Left lobe of liver (tissue), 2 donors: ENCODE results near the gene NFIA. TPM values are rescaled to one million over a fixed set of nuclear protein-coding genes. Genes with fewer than 3 reads are reported as not detected.

Experiments used
- ATAC-seq: fragments of 200-7000 bp; cut with Tn5 transposase; one replicate; pipeline ENCODE4 v1.9.1; 2020; ENCODE audit warnings: mild to moderate bottlenecking, moderate library complexity
- DNase-seq: peaks from one replicate; pipeline ENCODE4 v3.0.0-alpha.2; 2020; ENCODE audit warnings: low spot score
- total RNA-seq: library from RNA; stranded (reverse); gene quantifications from one replicate; pipeline ENCODE4 v1.2.1, GENCODE V29; 2021
- donor health status: DM: no; HTN: no; CAD: no; lungs with moderate emphysema.
- donor health status: DM: no; HTN: yes; CAD: no.

Gene NFIA
- total RNA-seq, 1 donor from 2014 or later, result 69.9 TPM

GRCh38 chr1:61171974-61172373 lies 89.6 kb downstream of the NFIA start:
- DNase-seq, result no peak
- ATAC-seq, result no peak

- ATAC-seq (peak; percentile 34), DNase-seq (no peak)
These were observed 90.8 kb downstream of the NFIA start for GRCh38 chr1:61173118-61173517.

- ATAC-seq (peak; percentile 85), DNase-seq (peak; percentile 58)
These were observed 91.9 kb downstream of the NFIA start for GRCh38 chr1:61174060-61174795.

- no peak for DNase-seq
These were observed 93.6 kb downstream of the NFIA start for GRCh38 chr1:61175976-61176375.

GRCh38 chr1:61181067-61182038 lies 99.0 kb downstream of the NFIA start:
- DNase-seq (no peak), ATAC-seq (no peak)

More at GRCh38 chr1:61175976-61176375, 93.6 kb downstream of the NFIA start:
- peak; percentile 48 for ATAC-seq

GRCh38 chr1:61182049-61182448 lies 99.7 kb downstream of the NFIA start:
- DNase-seq, result no peak
- peak; percentile 6 for ATAC-seq

GRCh38 chr1:61182480-61182879 lies 100.1 kb downstream of the NFIA start:
- ATAC-seq, result no peak

GRCh38 chr1:61183471-61184039 lies 101.2 kb downstream of the NFIA start:
- ATAC-seq, result peak; percentile 86
- peak; percentile 89 for DNase-seq

More at GRCh38 chr1:61182480-61182879, 100.1 kb downstream of the NFIA start:
- DNase-seq, result no peak

- ATAC-seq (peak; percentile 76), DNase-seq (peak; percentile 94)
These were observed 101.8 kb downstream of the NFIA start for GRCh38 chr1:61184040-61184713.

- DNase-seq, result no peak
- no peak for ATAC-seq
These were observed 102.3 kb downstream of the NFIA start for GRCh38 chr1:61184714-61185106.

- ATAC-seq (no peak), DNase-seq (no peak)
These were observed 104.4 kb downstream of the NFIA start for GRCh38 chr1:61186753-61187152.

- DNase-seq, result no peak
- no peak for ATAC-seq
These were observed 105.2 kb downstream of the NFIA start for GRCh38 chr1:61187352-61188086.

- ATAC-seq (no peak), DNase-seq (no peak)
These were observed 107.8 kb downstream of the NFIA start for GRCh38 chr1:61190153-61190552.

GRCh38 chr1:61190618-61191432 lies 108.5 kb downstream of the NFIA start:
- ATAC-seq, result no peak
- DNase-seq, result no peak

- ATAC-seq (no peak), DNase-seq (no peak)
These were observed 109.0 kb downstream of the NFIA start for GRCh38 chr1:61191433-61191720.

- DNase-seq, result no peak
- ATAC-seq, result peak; percentile 32
These were observed 110.4 kb downstream of the NFIA start for GRCh38 chr1:61192663-61193330.

GRCh38 chr1:61193808-61194207 lies 111.4 kb downstream of the NFIA start:
- DNase-seq (no peak), ATAC-seq (no peak)

- DNase-seq (no peak), ATAC-seq (peak; percentile 12)
These were observed 116.2 kb downstream of the NFIA start for GRCh38 chr1:61198554-61198953.

GRCh38 chr1:61201035-61201434 lies 118.7 kb downstream of the NFIA start:
- no peak for ATAC-seq
- no peak for DNase-seq
